HG02870 (cell line): Measurements from ENCODE around the gene R3HCC1L.

Source experiments
- ATAC-seq: cut with Tn5 transposase; IDR thresholded peaks from one replicate; pipeline ENCODE4 v1.9.1; 2021; ENCODE audit warnings: mild to moderate bottlenecking, moderate library complexity; ENCODE audit not compliant: unreplicated experiment

R3HCC1L gene

GRCh38 chr10:98270786-98271185, 136.3 kb downstream of the R3HCC1L start:
- ATAC-seq, result no peak

DNA sequence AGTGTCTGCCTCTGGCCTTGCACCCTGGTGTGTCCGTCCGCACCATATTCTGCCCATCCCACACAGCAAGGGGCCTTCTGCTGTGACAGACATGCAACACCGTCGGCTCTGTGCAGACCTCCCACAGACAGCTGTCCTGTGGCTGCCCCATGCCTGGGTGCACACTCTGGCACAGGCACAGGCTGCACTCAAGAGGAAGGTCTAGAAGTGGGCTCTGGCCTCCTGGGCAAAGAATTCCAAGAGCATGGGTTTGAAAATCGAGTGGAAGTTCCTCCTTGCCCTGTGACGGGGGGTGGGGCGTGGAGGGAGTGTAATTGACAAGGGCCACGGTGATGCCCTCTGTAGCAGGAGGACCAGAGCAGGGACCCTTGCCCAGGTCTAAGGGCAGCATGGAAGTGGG, 137.8 kb downstream of the R3HCC1L start:
- ATAC-seq, result no peak

DNA sequence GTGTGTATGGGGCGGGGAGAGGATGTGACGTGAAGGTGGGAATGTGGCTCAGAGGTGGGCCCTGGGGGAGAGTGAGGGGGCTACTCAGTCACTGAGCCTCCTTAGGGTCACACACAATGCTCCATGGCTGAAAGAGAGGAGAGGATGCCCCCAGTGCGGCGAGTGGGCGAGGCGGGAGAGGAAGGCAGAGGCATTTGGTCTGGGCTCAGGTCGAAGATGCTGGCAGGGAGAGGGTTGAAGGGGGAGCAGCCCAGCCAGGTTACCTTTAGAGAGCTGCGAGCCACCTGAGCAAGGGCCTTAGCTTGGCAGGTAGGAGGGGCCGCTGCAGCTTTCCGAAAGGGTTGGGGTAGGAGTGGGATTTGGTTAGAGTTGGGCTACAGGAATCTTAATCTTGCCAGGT, 138.2 kb downstream of the R3HCC1L start:
- ATAC-seq, result no peak

DNA sequence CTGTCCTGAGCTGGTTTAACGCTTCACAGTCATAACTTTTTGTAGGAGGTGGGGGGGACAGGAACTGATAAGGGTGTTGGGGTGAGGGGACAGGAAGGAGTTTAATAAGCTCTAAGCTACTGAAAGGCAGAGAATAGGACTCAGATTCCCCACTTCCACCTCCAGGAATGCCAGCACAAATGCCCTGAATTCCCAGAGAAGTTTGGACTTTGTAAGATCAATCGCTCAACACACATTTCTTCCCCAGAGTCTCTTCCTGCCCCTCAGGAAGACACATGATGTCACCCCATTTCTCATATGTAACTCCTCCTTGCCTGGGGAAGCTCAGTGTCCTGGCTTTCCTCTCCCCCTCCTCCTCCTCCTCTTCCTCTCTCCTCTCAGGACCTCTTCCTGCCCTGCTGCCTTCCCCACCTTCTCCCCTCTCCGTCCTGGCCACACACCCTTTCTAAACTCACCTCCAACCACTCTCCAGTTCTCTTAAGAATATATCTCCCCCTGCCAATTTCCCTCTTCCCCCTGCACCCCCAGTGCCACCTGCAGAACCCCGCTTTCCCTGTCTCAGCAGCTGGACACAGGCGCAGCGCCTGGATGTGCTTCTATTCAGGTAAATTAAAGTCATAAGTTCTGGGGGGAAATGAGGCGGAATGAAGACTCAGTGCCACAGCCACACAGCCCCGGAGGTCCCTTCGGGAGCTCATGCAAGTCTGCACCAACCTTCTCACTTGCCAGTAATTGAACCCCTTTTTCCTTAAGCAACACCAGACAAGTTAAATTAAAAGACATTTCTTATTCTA, 138.8 kb downstream of the R3HCC1L start:
- ATAC-seq, result no peak

DNA sequence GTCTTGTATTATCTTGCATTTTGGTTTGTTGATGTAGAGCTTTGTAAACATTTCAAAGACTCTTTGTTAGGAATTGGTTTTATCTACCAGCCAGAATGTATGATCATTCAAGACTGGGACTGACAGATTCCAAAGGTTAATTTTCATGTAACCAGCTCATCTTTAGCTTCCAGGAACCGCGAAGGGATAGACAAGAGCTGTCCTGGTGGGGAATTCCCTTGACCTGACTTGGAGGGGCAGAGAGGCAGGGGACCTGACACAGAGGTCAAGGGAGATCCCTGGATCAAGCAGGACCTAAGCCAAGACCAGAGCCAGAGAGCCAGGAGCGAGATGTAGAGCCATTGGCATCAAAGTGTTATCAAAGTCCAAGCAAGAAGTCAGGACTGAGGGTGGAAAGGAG, 140.1 kb downstream of the R3HCC1L start:
- no peak for ATAC-seq

GRCh38 chr10:98276311-98276710, 141.9 kb downstream of the R3HCC1L start:
- no peak for ATAC-seq

DNA sequence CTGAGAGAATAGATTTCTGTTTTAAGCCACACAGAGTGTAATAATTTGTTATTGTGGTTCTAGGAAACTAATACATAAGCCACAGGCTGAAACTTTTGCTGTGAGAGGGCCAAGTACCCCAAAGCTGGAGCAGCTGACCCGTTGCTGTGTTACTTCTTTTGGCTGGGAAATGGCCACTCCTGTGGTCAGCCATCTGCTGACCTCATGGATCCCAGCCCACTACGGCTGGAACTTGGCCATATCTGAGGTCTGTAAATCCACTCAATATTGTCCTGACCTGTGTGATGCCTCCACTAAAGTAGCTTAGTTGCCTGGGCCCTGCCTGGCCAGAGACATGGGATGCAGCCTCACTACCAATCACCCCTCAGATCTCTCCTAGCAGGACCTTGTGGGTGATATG, 151.0 kb downstream of the R3HCC1L start:
- ATAC-seq, result no peak

DNA sequence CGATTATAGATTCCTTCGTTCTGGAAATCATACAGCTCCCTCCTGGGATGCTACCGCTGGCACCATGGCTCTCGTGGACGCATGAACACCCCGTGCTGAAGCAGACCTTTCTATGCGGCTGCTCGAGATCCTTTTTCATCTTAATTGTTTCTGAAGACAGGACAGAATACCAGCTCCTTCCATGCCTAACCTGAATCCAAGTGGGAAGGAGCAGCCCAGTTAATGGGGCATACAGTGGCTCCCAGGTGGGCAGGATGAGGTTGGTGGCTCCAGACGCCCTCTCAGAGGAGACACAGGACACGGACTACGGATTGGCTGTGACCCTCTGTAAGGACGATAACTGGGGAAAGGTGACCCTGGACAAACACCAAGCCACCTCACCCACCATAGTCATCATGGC, 152.0 kb downstream of the R3HCC1L start:
- ATAC-seq, result no peak

GRCh38 chr10:98287321-98287720, 152.9 kb downstream of the R3HCC1L start:
- ATAC-seq, result no peak

DNA sequence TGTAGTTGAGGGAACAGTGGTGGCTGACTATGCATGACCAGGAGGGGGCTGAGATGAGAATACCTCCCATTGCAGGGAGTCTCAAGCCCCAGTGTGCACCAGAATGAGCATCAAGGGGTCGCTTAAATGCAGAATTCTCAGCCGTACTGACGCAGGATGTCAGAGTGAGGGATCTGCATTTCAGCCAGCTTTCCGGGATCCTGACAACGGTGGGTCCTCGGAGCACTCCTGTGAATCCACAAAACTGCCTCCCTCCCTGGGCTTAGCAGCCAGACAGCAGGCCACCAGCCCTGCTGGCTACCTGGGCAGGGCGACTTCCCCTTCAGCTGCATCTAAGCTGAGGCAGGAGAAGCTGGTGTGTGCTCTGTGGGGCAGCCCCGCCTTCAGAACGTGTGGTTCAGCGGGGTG, 155.3 kb downstream of the R3HCC1L start:
- no peak for ATAC-seq

DNA sequence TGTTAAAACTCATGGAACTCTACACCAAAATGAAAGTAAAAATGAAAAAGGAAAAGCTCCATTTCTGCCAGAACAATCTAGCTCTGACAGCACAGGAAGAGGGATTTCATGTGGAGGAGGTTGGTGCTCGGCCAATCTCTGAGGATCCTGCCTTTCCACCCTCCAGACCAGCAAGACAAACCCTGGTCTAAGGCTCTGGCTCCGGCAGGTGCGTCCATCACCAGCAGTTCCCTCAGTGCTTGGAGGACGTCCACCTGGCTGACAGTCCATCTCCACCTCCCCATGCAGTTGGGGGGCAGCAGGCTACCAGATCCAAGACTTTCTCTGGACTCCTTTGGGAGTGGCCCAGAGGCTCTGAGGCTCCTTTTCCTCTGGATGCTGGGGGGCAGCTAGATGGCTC, 158.5 kb downstream of the R3HCC1L start:
- no peak for ATAC-seq

DNA sequence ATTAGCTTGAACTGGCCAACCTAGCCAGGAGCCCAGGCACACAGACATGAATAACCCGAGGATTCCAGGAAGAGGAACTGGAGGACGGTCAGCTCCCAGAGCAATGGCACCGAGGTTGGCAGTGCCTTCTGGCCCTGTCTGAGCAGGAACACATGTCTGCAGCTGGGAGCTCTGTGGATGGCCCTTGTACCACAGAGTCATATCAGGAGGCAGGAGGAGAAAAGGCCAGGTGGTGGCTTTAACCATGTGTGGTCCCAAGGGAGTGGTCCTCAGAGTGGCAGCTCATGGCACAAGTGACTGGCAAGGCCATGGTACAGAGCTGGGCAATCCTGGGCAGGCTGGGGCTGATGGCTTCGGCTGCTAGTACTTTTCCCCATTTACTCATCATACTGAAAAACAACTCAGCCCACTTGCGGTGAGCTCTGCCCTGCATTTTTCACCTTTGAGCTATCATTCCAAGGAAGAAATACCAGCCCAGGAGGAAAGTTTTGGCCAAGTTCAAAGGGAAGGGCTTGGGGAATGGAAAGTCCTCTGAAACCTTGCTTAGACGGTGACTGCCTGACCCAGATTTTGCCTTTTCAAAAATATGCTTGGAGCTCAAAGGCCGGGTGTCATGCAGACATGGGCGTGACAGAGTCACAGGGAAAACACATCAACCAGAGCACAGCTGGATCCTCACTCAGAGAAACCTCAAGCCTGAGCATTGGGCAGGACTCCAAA, 159.3 kb downstream of the R3HCC1L start:
- ATAC-seq, result no peak

GRCh38 chr10:98294270-98294627, 159.8 kb downstream of the R3HCC1L start:
- ATAC-seq, result no peak
